BLaER1 treated with 17β-estradiol and CSF1 and Interleukin-3, amounts not matched to agents 10 nM and 100 nM (cell line): ENCODE results near the gene SMYD2.

ENCODE experiments used
- H3K27ac ChIP-seq, 11 experiments: shearing (Covaris generic); formaldehyde crosslinking; 2 replicates each; pipeline ENCODE4 v1.8.1; 2022
- H3K27me3 ChIP-seq, 11 experiments: shearing (Covaris generic); formaldehyde crosslinking; 2 replicates each; pipeline ENCODE4 v1.8.1; 2022
- H3K36me3 ChIP-seq, 11 experiments: shearing (Covaris generic); formaldehyde crosslinking; 2 replicates each; pipeline ENCODE4 v1.8.1; 2022
- H3K4me1 ChIP-seq, 10 experiments: shearing (Covaris generic); formaldehyde crosslinking; 2 replicates each; pipeline ENCODE4 v1.8.1; 2022
- H3K4me2 ChIP-seq, 11 experiments: shearing (Covaris generic); formaldehyde crosslinking; 2 replicates each; pipeline ENCODE4 v1.8.1; 2022
- H3K4me3 ChIP-seq, 10 experiments: shearing (Covaris generic); formaldehyde crosslinking; 2 replicates each; pipeline ENCODE4 v1.8.1; 2022
- H3K9ac ChIP-seq, 11 experiments: shearing (Covaris generic); formaldehyde crosslinking; 2 replicates each; pipeline ENCODE4 v1.8.1; 2022
- H3K9me3 ChIP-seq, 11 experiments: shearing (Covaris generic); formaldehyde crosslinking; replicated peaks in 1 of 11; 2 replicates each; pipeline ENCODE4 v1.8.1; 2022
- H4K20me1 ChIP-seq, 11 experiments: shearing (Covaris generic); formaldehyde crosslinking; 2 replicates each; pipeline ENCODE4 v1.8.1; 2022
- Cebpa-rat ChIP-seq, 11 experiments: shearing (Covaris generic); IDR thresholded peaks; 2 replicates each; pipeline ENCODE4 v1.8.1; 2022

SMYD2 gene

DNA sequence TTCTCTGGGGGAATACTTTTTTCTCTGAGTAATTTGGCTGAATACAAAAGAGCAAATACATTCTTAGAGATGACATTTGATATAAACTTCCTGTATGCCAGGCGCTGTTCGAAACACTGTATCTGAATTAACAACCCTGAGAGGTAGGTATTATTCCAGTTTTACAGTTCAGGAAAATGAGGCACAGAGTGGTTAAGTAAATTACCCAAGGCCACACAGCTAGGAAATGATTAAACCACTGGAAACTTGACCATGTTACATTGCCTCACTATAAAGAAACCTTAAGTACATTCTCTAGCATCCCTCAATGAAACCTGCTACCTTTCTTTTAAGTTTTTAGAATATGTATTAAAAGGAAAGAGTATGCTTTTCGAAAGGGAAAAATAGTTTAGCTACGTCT is 54.6 kb downstream of the SMYD2 start:
- H3K4me3 ChIP-seq: no peak overlapping the region
- no peak for TF ChIP-seq Cebpa-rat (IDR thresholded peaks at IDR 0.05)
- 0 out of 20 replicates have a peak, but pooled peaks cover 0 to 4% (median 0%) of the 10 kb centered on the region in 10 experiments for H3K4me1 ChIP-seq
- H4K20me1 ChIP-seq: peaks cover 0 to 8% (median 0%) of the 10 kb centered on the region in 11 experiments; a peak in 2 of 22 replicates
- H3K4me2 ChIP-seq: no peak overlapping the region
- no peak overlapping the region for H3K27ac ChIP-seq
- no peaks in the 10 kb centered on the region for H3K9me3 ChIP-seq
- H3K36me3 ChIP-seq: peaks cover 8 to 51% (median 22%) of the 10 kb centered on the region in 11 experiments; a peak in 18 of 22 replicates
- no peak overlapping the region for H3K9ac ChIP-seq
- H3K27me3 ChIP-seq: no peaks in the 10 kb centered on the region

DNA sequence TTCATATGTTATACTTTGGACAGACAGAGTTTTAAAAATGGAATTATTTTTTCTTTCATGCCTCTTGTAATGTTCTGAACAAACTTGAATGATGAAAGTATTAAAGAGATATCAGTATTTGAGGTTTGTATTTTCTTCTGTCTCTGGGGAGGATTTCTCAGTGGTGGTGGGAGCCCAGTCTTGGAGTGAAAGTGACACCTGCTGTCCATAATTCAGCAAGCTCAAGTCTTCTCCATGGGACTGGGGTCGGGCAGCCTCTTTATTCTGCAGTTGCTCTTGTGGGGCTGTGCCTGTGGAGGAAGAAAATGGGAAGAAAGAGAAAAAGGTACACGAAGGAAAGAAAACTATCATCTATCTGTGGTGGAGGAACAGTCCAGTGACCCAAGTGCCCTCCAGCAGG is 56.1 kb downstream of the SMYD2 start:
- Histone ChIP-seq H3K9ac (no peak overlapping the region), H3K4me3 (no peak overlapping the region), H3K4me2 (no peak overlapping the region), H3K36me3 (peaks cover 7 to 40% (median 16%) of the 10 kb centered on the region in 11 experiments; a peak in 17 of 22 replicates), H3K9me3 (no peaks in the 10 kb centered on the region), H4K20me1 (peaks cover 0 to 6% (median 0%) of the 10 kb centered on the region in 11 experiments; a peak in 2 of 22 replicates), H3K27ac (no peak overlapping the region), H3K4me1 (0 out of 20 replicates have a peak, but pooled peaks cover 0 to 4% (median 0%) of the 10 kb centered on the region in 10 experiments), H3K27me3 (no peaks in the 10 kb centered on the region)
- TF ChIP-seq Cebpa-rat (IDR thresholded peaks at IDR 0.05): no peak

DNA sequence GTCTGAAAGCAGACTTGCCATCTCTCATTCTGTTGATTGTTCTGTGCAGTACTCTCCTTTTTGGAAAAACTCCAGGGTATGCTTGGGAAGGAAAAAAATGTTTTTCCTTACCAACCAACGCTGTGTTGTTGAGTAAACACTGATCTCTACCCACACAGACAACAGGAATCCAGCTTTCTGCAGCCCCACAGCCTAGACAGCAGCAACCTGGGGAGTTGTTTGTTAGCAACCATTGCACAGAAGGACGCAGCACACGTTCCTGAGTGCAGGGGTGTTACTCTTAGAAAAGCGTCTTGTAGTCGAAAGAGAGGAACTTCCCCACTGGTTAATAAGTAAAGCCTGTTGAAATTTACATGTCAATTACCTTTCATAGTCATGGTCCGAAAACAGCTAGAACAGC is 56.6 kb downstream of the SMYD2 start:
- H4K20me1 ChIP-seq: peaks cover 0 to under 1% (median 0%) of the 10 kb centered on the region in 11 experiments; a peak in 1 of 22 replicates
- no peak overlapping the region for H3K4me3 ChIP-seq
- peaks cover 7 to 40% (median 17%) of the 10 kb centered on the region in 11 experiments; a peak in 17 of 22 replicates for H3K36me3 ChIP-seq
- H3K9me3 ChIP-seq: peaks cover 0 to 3% (median 0%) of the 10 kb centered on the region in 11 experiments; a peak in 3 of 22 replicates
- no peak overlapping the region for H3K9ac ChIP-seq
- no peak overlapping the region for H3K4me2 ChIP-seq
- no peak overlapping the region for H3K27ac ChIP-seq
- 0 out of 20 replicates have a peak, but pooled peaks cover 0 to 4% (median 0%) of the 10 kb centered on the region in 10 experiments for H3K4me1 ChIP-seq
- TF ChIP-seq Cebpa-rat (IDR thresholded peaks at IDR 0.05): no peak
- no peaks in the 10 kb centered on the region for H3K27me3 ChIP-seq

DNA sequence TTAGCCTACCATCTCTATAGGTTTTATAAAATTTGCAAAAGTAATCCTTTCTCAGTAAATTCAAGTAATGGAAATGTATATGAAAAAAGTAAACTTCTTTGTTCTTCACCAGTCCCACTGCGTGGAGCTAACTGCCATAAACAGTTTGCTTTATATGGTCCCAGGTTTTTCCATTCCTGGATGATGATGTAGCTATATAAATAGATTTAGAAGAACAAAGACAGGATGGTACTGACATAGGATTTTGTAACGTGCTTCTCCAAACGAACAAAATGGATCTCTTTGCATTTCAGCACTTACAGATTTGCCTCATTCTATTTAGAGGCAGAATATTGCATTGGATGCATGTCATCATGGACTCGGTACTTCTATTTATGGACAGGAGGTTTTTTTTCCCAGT is 57.3 kb downstream of the SMYD2 start:
- H3K27me3 ChIP-seq: no peaks in the 10 kb centered on the region
- peaks cover 8 to 40% (median 19%) of the 10 kb centered on the region in 11 experiments; a peak in 18 of 22 replicates for H3K36me3 ChIP-seq
- TF ChIP-seq Cebpa-rat (IDR thresholded peaks at IDR 0.05): no peak
- no peaks in the 10 kb centered on the region for H4K20me1 ChIP-seq
- no peak overlapping the region for H3K9ac ChIP-seq
- H3K9me3 ChIP-seq: peaks cover 0 to 10% (median 6%) of the 10 kb centered on the region in 11 experiments; a peak in 16 of 22 replicates
- H3K4me3 ChIP-seq: no peak overlapping the region
- no peak overlapping the region for H3K4me2 ChIP-seq
- H3K4me1 ChIP-seq: 0 out of 20 replicates have a peak, but pooled peaks cover 0 to 1% (median 0%) of the 10 kb centered on the region in 10 experiments
- H3K27ac ChIP-seq: no peak overlapping the region

DNA sequence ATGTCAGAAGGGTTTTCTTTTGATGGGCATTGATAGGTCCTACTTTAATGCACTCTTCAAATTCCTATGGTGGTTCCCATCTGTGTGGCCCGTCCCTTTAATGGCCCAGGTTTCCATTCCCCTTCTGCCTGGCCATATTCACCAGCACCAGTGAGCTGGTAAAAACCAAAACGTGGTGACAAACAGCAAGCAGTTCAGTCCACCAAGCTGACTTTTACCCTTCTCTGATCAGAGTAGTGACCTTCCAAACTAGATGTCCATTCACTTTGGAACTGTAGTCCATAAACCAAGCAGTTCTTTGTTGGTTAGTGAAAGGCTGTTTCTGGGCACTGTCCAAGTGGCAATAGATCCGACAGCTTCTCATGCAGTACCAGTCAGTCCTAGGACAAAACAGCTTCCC is 60.5 kb downstream of the SMYD2 start:
- Histone ChIP-seq H4K20me1 (no peaks in the 10 kb centered on the region), H3K9me3 (peaks cover 23 to 38% (median 33%) of the 10 kb centered on the region in 11 experiments), H3K4me3 (no peak overlapping the region), H3K36me3 (peaks cover 13 to 47% (median 30%) of the 10 kb centered on the region in 11 experiments; a peak in 21 of 22 replicates), H3K4me2 (no peak overlapping the region), H3K27ac (no peak overlapping the region), H3K9ac (no peak overlapping the region), H3K4me1 (no peaks in the 10 kb centered on the region), H3K27me3 (no peaks in the 10 kb centered on the region)
- no peak for TF ChIP-seq Cebpa-rat (IDR thresholded peaks at IDR 0.05)

DNA sequence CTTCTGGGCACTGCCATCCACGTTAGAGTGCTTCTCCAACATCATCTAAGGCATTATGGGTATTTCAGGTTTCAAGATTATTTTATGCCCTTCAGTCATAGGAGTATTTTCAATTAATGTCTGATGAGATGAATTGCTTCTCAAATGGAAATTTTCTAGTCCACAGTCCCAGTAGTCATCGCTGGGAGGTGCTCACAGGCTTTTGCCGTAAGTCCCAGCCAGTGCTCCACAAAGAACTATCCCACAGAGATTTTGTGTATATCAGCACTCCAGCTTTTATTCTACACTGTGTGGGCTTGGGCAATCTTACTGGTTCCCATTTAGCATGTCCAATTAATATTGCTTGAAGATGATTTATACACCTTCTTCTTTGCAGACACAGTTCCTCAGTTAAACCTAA is 61.0 kb downstream of the SMYD2 start:
- no peaks in the 10 kb centered on the region for H3K4me1 ChIP-seq
- H3K4me3 ChIP-seq: no peak overlapping the region
- peaks cover 13 to 42% (median 30%) of the 10 kb centered on the region in 11 experiments; a peak in 21 of 22 replicates for H3K36me3 ChIP-seq
- no peaks in the 10 kb centered on the region for H4K20me1 ChIP-seq
- H3K9me3 ChIP-seq: peaks cover 23 to 42% (median 33%) of the 10 kb centered on the region in 11 experiments
- H3K4me2 ChIP-seq: no peak overlapping the region
- no peak overlapping the region for H3K9ac ChIP-seq
- H3K27me3 ChIP-seq: no peaks in the 10 kb centered on the region
- H3K27ac ChIP-seq: no peak overlapping the region
- no peak for TF ChIP-seq Cebpa-rat (IDR thresholded peaks at IDR 0.05)

DNA sequence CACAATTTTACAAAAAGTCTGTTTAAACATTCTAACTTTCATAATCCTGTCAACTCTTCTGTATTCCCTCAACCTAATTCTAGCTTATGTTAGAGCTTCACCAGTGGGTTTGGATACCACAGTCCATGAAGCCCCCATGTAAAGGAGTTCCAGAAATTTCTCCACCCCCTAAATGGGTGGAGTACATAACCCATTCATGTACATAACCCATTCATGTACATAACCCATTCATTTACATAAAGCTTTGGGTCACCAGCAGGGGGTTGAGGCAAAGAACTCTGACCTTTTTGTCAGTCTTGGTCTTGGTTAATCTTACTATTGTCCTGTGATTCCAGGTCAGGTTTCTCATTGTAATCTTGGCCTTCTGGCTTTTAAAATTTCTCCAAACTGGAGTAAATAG is 61.6 kb downstream of the SMYD2 start:
- peaks cover 13 to 42% (median 26%) of the 10 kb centered on the region in 11 experiments; a peak in 20 of 22 replicates for H3K36me3 ChIP-seq
- no peak for TF ChIP-seq Cebpa-rat (IDR thresholded peaks at IDR 0.05)
- H3K9ac ChIP-seq: no peak overlapping the region
- H3K4me3 ChIP-seq: no peak overlapping the region
- H3K9me3 ChIP-seq: peaks cover 23 to 42% (median 33%) of the 10 kb centered on the region in 11 experiments
- H3K4me1 ChIP-seq: no peaks in the 10 kb centered on the region
- no peak overlapping the region for H3K4me2 ChIP-seq
- H4K20me1 ChIP-seq: no peaks in the 10 kb centered on the region
- H3K27ac ChIP-seq: no peak overlapping the region
- H3K27me3 ChIP-seq: no peaks in the 10 kb centered on the region

DNA sequence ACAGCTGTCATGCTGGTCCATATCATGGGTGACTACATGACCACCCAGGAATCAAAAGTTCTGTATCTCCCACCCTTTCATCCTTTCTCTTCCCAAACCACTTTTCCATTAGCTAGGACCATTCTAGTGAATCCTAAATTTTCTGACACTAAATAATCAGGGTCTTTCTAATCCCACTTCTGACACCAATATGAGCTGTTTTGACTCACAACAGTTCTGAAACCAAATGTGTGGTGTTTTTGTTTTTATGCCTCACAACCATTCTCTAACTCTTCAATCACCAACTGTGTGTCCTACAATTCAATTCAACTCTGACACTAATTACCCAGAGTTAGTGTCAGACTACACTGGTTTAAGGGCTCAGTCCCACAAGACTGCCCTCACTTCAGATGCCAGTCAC is 63.9 kb downstream of the SMYD2 start:
- Histone ChIP-seq H3K9me3 (peaks cover 23 to 42% (median 33%) of the 10 kb centered on the region in 11 experiments), H3K4me3 (no peak overlapping the region), H4K20me1 (no peaks in the 10 kb centered on the region), H3K36me3 (peaks cover 12 to 28% (median 22%) of the 10 kb centered on the region in 11 experiments; a peak in 20 of 22 replicates), H3K27me3 (no peaks in the 10 kb centered on the region), H3K27ac (no peak overlapping the region), H3K4me1 (no peaks in the 10 kb centered on the region), H3K9ac (no peak overlapping the region), H3K4me2 (no peak overlapping the region)
- no peak for TF ChIP-seq Cebpa-rat (IDR thresholded peaks at IDR 0.05)

DNA sequence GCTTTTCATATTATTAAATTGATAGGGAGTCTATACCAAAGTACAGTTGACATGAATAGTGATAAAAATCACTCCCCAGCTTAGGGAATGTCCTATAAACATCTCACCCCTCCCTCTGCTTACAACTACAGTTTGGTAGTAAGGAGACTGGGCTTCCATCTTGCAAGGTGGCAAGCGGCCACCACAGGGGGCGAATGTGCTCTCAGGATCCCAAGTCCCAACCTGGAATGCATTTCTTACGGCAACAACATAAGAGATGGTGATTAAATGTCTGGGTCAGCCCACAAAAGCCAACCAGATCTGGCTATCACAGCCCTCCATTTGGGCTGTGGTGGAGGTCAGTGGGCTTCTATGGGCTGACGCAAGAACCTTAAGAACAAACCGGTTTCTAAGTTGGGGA is 68.0 kb downstream of the SMYD2 start:
- no peak overlapping the region for H3K4me3 ChIP-seq
- no peak overlapping the region for H3K9ac ChIP-seq
- peaks cover 5 to 17% (median 15%) of the 10 kb centered on the region in 11 experiments; a peak in 20 of 22 replicates for H3K36me3 ChIP-seq
- H3K27me3 ChIP-seq: no peaks in the 10 kb centered on the region
- H3K9me3 ChIP-seq: peaks cover 17 to 26% (median 20%) of the 10 kb centered on the region in 11 experiments
- no peak overlapping the region for H3K4me2 ChIP-seq
- H3K27ac ChIP-seq: no peak overlapping the region
- no peaks in the 10 kb centered on the region for H3K4me1 ChIP-seq
- no peaks in the 10 kb centered on the region for H4K20me1 ChIP-seq
- TF ChIP-seq Cebpa-rat (IDR thresholded peaks at IDR 0.05): no peak

DNA sequence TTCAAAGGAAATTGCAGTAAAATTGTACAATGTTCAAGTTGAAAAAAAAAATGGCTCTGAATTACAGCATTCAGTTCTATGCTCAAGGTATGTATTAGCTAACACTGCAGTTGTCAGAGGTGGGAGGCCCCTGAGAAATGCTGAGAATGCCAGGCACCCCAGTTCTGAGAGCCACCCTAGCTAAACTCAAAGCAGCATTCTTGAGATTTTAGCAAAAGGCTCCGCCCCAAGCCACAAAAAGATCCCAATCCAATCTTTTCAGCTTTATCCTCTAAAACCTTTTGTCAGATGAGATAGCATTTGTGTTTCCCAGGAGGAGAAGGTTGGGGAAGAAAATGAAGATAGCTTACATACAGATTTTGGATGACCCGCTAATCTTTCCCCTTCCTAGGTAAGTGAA is 68.8 kb downstream of the SMYD2 start:
- H4K20me1 ChIP-seq: no peaks in the 10 kb centered on the region
- no peaks in the 10 kb centered on the region for H3K4me1 ChIP-seq
- no peak for TF ChIP-seq Cebpa-rat (IDR thresholded peaks at IDR 0.05)
- no peak overlapping the region for H3K4me3 ChIP-seq
- no peaks in the 10 kb centered on the region for H3K27me3 ChIP-seq
- H3K4me2 ChIP-seq: no peak overlapping the region
- no peak overlapping the region for H3K27ac ChIP-seq
- H3K9ac ChIP-seq: no peak overlapping the region
- peaks cover under 1 to 9% (median 8%) of the 10 kb centered on the region in 11 experiments; a peak in 18 of 22 replicates for H3K36me3 ChIP-seq
- H3K9me3 ChIP-seq: peaks cover 9 to 18% (median 12%) of the 10 kb centered on the region in 11 experiments
